Neural cell (in vitro differentiated cells): Measurements from ENCODE around the gene PSMB8. TPM values are rescaled to one million over a fixed set of nuclear protein-coding genes. Genes with fewer than 3 reads are reported as not detected.

ENCODE experiments used
- H2AFZ ChIP-seq: fragments of 200-600, 300-800 bp; sonication (generic), shearing (Covaris generic); 2 replicates; pipeline ENCODE4 v1.6.0; 2014; ENCODE audit warnings: low read depth, mild to moderate bottlenecking, antibody characterized with exemption, low read length, moderate library complexity
- H3F3A ChIP-seq: fragments of 200-600 bp; shearing (Covaris generic); 2 replicates; pipeline ENCODE4 v1.6.1; 2016; ENCODE audit warnings: mild to moderate bottlenecking, moderate library complexity, mixed read lengths, antibody characterized with exemption, low read length; ENCODE audit not compliant: insufficient read depth, poor library complexity, severe bottlenecking
- H3K27ac ChIP-seq: fragments of 200-600, 300-800 bp; sonication (generic), shearing (Covaris generic); 2 replicates; pipeline ENCODE4 v1.5.1; 2014; ENCODE audit warnings: mild to moderate bottlenecking, low read length, moderate library complexity
- H3K27me3 ChIP-seq: fragments of 300-800, 200-600 bp; sonication (generic), shearing (Covaris generic); 2 replicates; pipeline ENCODE4 v1.6.0; 2014; ENCODE audit warnings: mild to moderate bottlenecking, low read depth, low read length, moderate library complexity; ENCODE audit not compliant: insufficient read depth
- H3K36me3 ChIP-seq: fragments of 300-800, 200-600 bp; sonication (generic), shearing (Covaris generic); 2 replicates; pipeline ENCODE4 v1.5.1; 2014; ENCODE audit warnings: mild to moderate bottlenecking, antibody characterized with exemption, low read length, moderate library complexity; ENCODE audit not compliant: insufficient read depth
- H3K4me2 ChIP-seq: fragments of 300-800, 200-600 bp; sonication (generic), shearing (Covaris generic); 2 replicates; pipeline ENCODE4 v1.6.0; 2014; ENCODE audit warnings: mild to moderate bottlenecking, low read length
- H3K4me3 ChIP-seq: fragments of 300-800, 200-600 bp; sonication (generic), shearing (Covaris generic); 2 replicates; pipeline ENCODE4 v1.5.1; 2014; ENCODE audit warnings: mild to moderate bottlenecking, low read length, moderate library complexity
- H3K79me2 ChIP-seq: fragments of 200-600 bp; shearing (Covaris generic); replicated peaks from 2 replicates; pipeline ENCODE4 v1.6.0; 2014; ENCODE audit warnings: mild to moderate bottlenecking, low read length, moderate library complexity; ENCODE audit not compliant: insufficient read depth
- H3K9ac ChIP-seq: fragments of 300-800, 200-600 bp; sonication (generic), shearing (Covaris generic); 2 replicates; pipeline ENCODE4 v1.6.1; 2016; ENCODE audit warnings: mild to moderate bottlenecking, low read length, mixed read lengths
- H3K9me2 ChIP-seq: fragments of 200-600 bp; shearing (Covaris generic); 2 replicates; pipeline ENCODE4 v1.6.1; 2016; ENCODE audit warnings: mild to moderate bottlenecking, low read length, mixed read lengths; ENCODE audit not compliant: insufficient read depth
- H3K9me3 ChIP-seq: fragments of 200-600, 300-800 bp; sonication (generic), shearing (Covaris generic); 2 replicates; pipeline ENCODE4 v1.6.1; 2016; ENCODE audit warnings: mild to moderate bottlenecking, mixed run types, low read length, moderate library complexity, mixed read lengths
- H4K20me1 ChIP-seq: fragments of 200-600 bp; shearing (Covaris generic); 2 replicates; pipeline ENCODE4 v1.6.1; 2016; ENCODE audit warnings: mild to moderate bottlenecking, mixed run types; ENCODE audit not compliant: insufficient read depth
- EP300 ChIP-seq: fragments of 450-650 bp; conservative IDR thresholded peaks from 2 replicates; pipeline ENCODE4 v1.6.1; 2014; ENCODE audit warnings: antibody characterized with exemption, mild to moderate bottlenecking, moderate library complexity; ENCODE audit not compliant: poor library complexity, severe bottlenecking
- MXI1 ChIP-seq: fragments of 450-650 bp; conservative IDR thresholded peaks from 2 replicates; pipeline ENCODE4 v1.6.1; 2014; ENCODE audit warnings: antibody characterized with exemption, mild to moderate bottlenecking; ENCODE audit not compliant: poor library complexity, severe bottlenecking
- POLR2AphosphoS5 ChIP-seq: IDR thresholded peaks from 2 replicates; pipeline ENCODE4 v1.6.1; 2012
- RAD21 ChIP-seq: fragments of 450-650 bp; conservative IDR thresholded peaks from 2 replicates; pipeline ENCODE4 v1.6.1; 2014; ENCODE audit warnings: antibody characterized with exemption, mild to moderate bottlenecking, moderate library complexity
- TAF1 ChIP-seq: IDR thresholded peaks from 2 replicates; pipeline ENCODE4 v1.6.1; 2012; ENCODE audit warnings: low read depth
- polyA plus RNA-seq: library from polyadenylated mRNA; depleted of rRNA; stranded (reverse); fragments of >200 nt; gene quantifications from 2 replicates; pipeline ENCODE4 v1.2.3, GENCODE V29; 2014
- TF ChIP-seq, protein P1 (sequence below): fragments of 450-650 bp; IDR thresholded peaks from 2 replicates; pipeline ENCODE4 v1.5.1; 2014; ENCODE audit warnings: antibody characterized with exemption, mild to moderate bottlenecking, moderate library complexity; ENCODE audit not compliant: poor library complexity, severe bottlenecking
- TF ChIP-seq, protein P2 (sequence below): IDR thresholded peaks from 2 replicates; pipeline ENCODE4 v1.6.1; 2012; ENCODE audit warnings: borderline replicate concordance

Gene PSMB8
- polyA plus RNA-seq, 1 donor from 2014 or later: not detected

DNA sequence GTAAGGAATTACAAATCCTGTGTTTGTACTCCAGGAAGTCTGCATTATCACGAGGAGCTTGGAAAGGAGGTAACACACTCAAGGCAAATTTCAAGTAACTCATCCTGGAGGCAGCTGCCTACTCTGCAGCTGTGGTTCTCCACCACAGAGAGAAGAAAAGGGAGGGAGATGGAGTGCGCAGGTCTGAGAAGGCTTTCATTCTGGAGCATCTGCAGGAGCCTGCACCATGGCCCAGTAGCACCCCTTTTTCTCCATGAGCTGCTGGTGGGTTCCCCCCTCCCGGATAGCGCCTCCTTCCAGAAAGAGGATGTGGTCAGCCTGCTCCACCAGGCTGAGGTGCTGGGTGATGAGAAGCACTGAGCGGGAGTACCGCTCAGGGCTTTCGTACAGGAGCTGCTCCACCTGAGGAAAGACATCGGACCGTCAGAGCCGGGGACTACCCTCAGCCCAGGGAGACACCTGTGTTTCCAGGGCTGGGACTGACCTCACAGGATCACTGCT lies 1.6 kb upstream of the PSMB8 start:
- H3K4me2 ChIP-seq: no peak overlapping the region
- no peaks in the 10 kb centered on the region for H3K36me3 ChIP-seq
- H3K79me2 ChIP-seq: no peaks in the 10 kb centered on the region
- H2AFZ ChIP-seq: no peak overlapping the region
- no peaks in the 10 kb centered on the region for H3F3A ChIP-seq
- H3K4me3 ChIP-seq: no peak overlapping the region
- no peaks in the 10 kb centered on the region for H3K9me3 ChIP-seq
- H3K27me3 ChIP-seq: peaks cover 45% of the 10 kb centered on the region
- TF ChIP-seq POLR2AphosphoS5: no peak
- no peak overlapping the region for H3K9ac ChIP-seq
- H3K27ac ChIP-seq: no peak overlapping the region
- H4K20me1 ChIP-seq: no peaks in the 10 kb centered on the region
- H3K9me2 ChIP-seq: no peaks in the 10 kb centered on the region

DNA sequence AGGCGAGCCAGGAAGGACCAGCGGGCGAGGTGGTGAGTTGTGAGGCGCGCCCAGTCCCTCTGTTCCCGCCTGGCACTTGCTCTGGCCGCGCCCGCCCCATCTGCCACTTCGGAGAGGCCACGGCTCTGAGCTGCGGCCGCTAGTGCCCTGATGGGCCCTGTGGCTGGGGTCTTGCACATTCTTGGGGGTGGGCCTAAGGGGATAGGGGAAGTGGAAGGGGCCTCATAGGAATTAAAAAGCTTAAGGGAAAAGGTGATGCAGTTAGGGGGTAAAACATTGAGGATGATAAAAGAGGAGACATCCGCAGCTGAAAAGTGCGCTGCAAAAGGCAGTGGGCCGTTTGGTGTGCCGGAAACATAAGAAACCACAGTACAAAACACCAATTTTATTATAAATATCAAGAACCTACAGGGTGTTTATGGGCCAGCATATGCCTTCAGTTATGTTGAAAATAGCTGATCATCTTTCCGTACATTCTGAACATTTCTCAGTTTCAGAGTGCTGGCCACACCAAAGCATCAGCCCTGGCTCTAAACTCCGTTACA lies 1.1 kb upstream of the PSMB8 start:
- no peak overlapping the region for H3K27ac ChIP-seq
- H3K79me2 ChIP-seq: no peaks in the 10 kb centered on the region
- H3K9me3 ChIP-seq: no peaks in the 10 kb centered on the region
- H3K4me2 ChIP-seq: peak overlapping the region; percentile 48
- TF ChIP-seq POLR2AphosphoS5: no peak
- TF ChIP-seq, protein P1, sequence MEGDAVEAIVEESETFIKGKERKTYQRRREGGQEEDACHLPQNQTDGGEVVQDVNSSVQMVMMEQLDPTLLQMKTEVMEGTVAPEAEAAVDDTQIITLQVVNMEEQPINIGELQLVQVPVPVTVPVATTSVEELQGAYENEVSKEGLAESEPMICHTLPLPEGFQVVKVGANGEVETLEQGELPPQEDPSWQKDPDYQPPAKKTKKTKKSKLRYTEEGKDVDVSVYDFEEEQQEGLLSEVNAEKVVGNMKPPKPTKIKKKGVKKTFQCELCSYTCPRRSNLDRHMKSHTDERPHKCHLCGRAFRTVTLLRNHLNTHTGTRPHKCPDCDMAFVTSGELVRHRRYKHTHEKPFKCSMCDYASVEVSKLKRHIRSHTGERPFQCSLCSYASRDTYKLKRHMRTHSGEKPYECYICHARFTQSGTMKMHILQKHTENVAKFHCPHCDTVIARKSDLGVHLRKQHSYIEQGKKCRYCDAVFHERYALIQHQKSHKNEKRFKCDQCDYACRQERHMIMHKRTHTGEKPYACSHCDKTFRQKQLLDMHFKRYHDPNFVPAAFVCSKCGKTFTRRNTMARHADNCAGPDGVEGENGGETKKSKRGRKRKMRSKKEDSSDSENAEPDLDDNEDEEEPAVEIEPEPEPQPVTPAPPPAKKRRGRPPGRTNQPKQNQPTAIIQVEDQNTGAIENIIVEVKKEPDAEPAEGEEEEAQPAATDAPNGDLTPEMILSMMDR: no peak
- no peak for TF ChIP-seq MXI1
- TF ChIP-seq EP300: no peak
- no peak for TF ChIP-seq RAD21
- TF ChIP-seq, protein P2, sequence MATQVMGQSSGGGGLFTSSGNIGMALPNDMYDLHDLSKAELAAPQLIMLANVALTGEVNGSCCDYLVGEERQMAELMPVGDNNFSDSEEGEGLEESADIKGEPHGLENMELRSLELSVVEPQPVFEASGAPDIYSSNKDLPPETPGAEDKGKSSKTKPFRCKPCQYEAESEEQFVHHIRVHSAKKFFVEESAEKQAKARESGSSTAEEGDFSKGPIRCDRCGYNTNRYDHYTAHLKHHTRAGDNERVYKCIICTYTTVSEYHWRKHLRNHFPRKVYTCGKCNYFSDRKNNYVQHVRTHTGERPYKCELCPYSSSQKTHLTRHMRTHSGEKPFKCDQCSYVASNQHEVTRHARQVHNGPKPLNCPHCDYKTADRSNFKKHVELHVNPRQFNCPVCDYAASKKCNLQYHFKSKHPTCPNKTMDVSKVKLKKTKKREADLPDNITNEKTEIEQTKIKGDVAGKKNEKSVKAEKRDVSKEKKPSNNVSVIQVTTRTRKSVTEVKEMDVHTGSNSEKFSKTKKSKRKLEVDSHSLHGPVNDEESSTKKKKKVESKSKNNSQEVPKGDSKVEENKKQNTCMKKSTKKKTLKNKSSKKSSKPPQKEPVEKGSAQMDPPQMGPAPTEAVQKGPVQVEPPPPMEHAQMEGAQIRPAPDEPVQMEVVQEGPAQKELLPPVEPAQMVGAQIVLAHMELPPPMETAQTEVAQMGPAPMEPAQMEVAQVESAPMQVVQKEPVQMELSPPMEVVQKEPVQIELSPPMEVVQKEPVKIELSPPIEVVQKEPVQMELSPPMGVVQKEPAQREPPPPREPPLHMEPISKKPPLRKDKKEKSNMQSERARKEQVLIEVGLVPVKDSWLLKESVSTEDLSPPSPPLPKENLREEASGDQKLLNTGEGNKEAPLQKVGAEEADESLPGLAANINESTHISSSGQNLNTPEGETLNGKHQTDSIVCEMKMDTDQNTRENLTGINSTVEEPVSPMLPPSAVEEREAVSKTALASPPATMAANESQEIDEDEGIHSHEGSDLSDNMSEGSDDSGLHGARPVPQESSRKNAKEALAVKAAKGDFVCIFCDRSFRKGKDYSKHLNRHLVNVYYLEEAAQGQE: no peak
- TF ChIP-seq TAF1: no peak
- no peaks in the 10 kb centered on the region for H3K36me3 ChIP-seq
- peak overlapping the region; percentile 46 for H3K9ac ChIP-seq
- H3K9me2 ChIP-seq: no peaks in the 10 kb centered on the region
- H4K20me1 ChIP-seq: no peaks in the 10 kb centered on the region
- peaks cover 42% of the 10 kb centered on the region for H3K27me3 ChIP-seq
- peak overlapping the region; percentile 68 for H3K4me3 ChIP-seq
- H2AFZ ChIP-seq: peak overlapping the region; percentile 21
- H3F3A ChIP-seq: no peaks in the 10 kb centered on the region

DNA sequence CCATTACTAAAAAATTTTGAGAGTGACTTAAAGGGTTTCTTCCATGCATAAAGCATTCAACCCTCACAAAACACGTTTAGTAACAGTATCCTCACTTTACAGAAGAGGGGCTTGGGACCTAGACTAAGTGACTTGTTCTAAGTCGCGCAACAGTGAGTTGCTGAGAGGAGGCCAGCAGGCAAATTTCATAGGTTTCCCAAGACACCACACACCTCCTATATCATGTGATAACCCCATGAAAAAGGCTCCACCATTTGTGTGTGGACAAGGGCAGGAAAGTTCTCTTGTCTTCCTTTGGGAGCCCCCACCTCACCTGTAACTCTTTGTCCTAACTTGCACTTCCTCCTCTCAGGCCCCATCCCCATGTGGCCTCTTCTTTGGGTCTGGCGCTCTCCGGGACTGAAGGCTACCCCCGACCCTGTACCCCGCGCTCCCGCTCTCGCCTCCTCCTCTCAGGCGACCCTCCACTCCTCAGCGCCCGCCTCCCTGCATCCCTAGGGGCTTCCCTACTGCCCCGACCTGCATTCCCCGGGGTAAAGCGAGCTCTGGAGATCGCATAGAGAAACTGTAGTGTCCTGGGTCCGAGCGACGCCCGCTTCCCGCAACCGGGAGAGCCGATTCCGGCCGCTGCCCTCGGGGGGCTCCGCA lies 392 bp downstream of the PSMB8 start:
- no peaks in the 10 kb centered on the region for H4K20me1 ChIP-seq
- H3F3A ChIP-seq: no peaks in the 10 kb centered on the region
- no peak overlapping the region for H3K4me2 ChIP-seq
- no peak overlapping the region for H3K27ac ChIP-seq
- no peaks in the 10 kb centered on the region for H3K9me2 ChIP-seq
- peak overlapping the region; percentile 68 for H3K4me3 ChIP-seq
- peaks cover 42% of the 10 kb centered on the region for H3K27me3 ChIP-seq
- no peak overlapping the region for H3K9ac ChIP-seq
- no peaks in the 10 kb centered on the region for H3K9me3 ChIP-seq
- no peak for TF ChIP-seq EP300
- no peaks in the 10 kb centered on the region for H3K36me3 ChIP-seq
- no peak overlapping the region for H2AFZ ChIP-seq
- no peaks in the 10 kb centered on the region for H3K79me2 ChIP-seq
